HepG2 (cell line): Measurements from ENCODE around the gene SYCP2L.

Experiments used
- CEBPG ChIP-seq: IDR thresholded peaks from 2 replicates; pipeline ENCODE4 v1.6.1; 2016
- CTCF ChIP-seq: sonication (generic); formaldehyde crosslinking; IDR thresholded peaks from 2 replicates; pipeline ENCODE4 v1.5.0; 2020; ENCODE audit warnings: mild to moderate bottlenecking, missing genetic modification reagents, moderate library complexity
- GABPA ChIP-seq, 2 experiments: IDR thresholded peaks; 2 replicates each; pipeline ENCODE4 v1.6.1; 2011 to 2016; ENCODE audit warnings: low read depth in 2 of 2, low read length in 1 of 2, missing biosample characterization in 1 of 2, missing genetic modification characterization in 1 of 2
- JDP2 ChIP-seq: sonication (generic); formaldehyde crosslinking; IDR thresholded peaks from 2 replicates; pipeline ENCODE4 v1.8.1; 2022; ENCODE audit warnings: missing genetic modification reagents, borderline replicate concordance
- NRL ChIP-seq: sonication (generic); formaldehyde crosslinking; IDR thresholded peaks from 2 replicates; pipeline ENCODE4 v1.5.0; 2020; ENCODE audit warnings: missing genetic modification reagents, mild to moderate bottlenecking, moderate library complexity, borderline replicate concordance
- POGZ ChIP-seq: sonication (generic); formaldehyde crosslinking; IDR thresholded peaks from 2 replicates; pipeline ENCODE4 v1.4.0; 2020; ENCODE audit warnings: mild to moderate bottlenecking, missing genetic modification reagents
- REST ChIP-seq, 2 experiments: IDR thresholded peaks; 2 replicates each; pipeline ENCODE4 v1.6.1; 2011 to 2012; ENCODE audit warnings: low read length in 2 of 2, borderline replicate concordance in 1 of 2, low read depth in 1 of 2, mild to moderate bottlenecking in 1 of 2, moderate library complexity in 1 of 2
- SRSF9 ChIP-seq: fragments of 200-400 bp; formaldehyde crosslinking; IDR thresholded peaks from 2 replicates; pipeline ENCODE4 v1.6.1; 2018; ENCODE audit warnings: borderline replicate concordance, mild to moderate bottlenecking, low read depth, low read length; ENCODE audit not compliant: insufficient read depth, poor library complexity, severe bottlenecking
- THRA ChIP-seq: sonication (generic); formaldehyde crosslinking; IDR thresholded peaks from 2 replicates; pipeline ENCODE4 v1.4.0; 2020; ENCODE audit warnings: missing genetic modification reagents, borderline replicate concordance
- TP53 ChIP-seq: sonication (generic); formaldehyde crosslinking; conservative IDR thresholded peaks from 2 replicates; pipeline ENCODE4 v1.4.0; 2020; ENCODE audit warnings: missing genetic modification reagents
- ZBTB1 ChIP-seq: sonication (generic); formaldehyde crosslinking; IDR thresholded peaks from 2 replicates; pipeline ENCODE4 v1.4.0; 2020; ENCODE audit warnings: missing genetic modification reagents, borderline replicate concordance
- ZBTB10 ChIP-seq: sonication (generic); formaldehyde crosslinking; IDR thresholded peaks from 2 replicates; pipeline ENCODE4 v1.4.0; 2020; ENCODE audit warnings: missing genetic modification reagents, borderline replicate concordance
- ZNF12 ChIP-seq: sonication (generic); formaldehyde crosslinking; IDR thresholded peaks from 2 replicates; pipeline ENCODE4 v1.5.0; 2020; ENCODE audit warnings: missing genetic modification reagents
- ZNF274 ChIP-seq: sonication (generic); formaldehyde crosslinking; IDR thresholded peaks from 2 replicates; pipeline ENCODE4 v1.5.1; 2020; ENCODE audit warnings: mild to moderate bottlenecking, missing genetic modification reagents

- TF ChIP-seq TP53 (CRISPR knock-in tag) (no peak), NRL (CRISPR knock-in tag) (no peak), CEBPG (no peak), CTCF (CRISPR knock-in tag) (no peak), ZBTB1 (no peak), POGZ (no peak), GABPA (IDR thresholded peaks at IDR 0.05; ENCODE audit: low read depth, low read length) (no peak), GABPA (CRISPR knock-in tag; IDR thresholded peaks at IDR 0.05; ENCODE audit: low read depth) (no peak), REST (IDR thresholded peaks at IDR 0.05; ENCODE audit: borderline replicate concordance in 1 of 2, low read depth in 1 of 2, low read length in 2 of 2) (no peak), ZBTB10 (no peak), ZNF12 (CRISPR knock-in tag) (no peak), SRSF9 (no peak), THRA (CRISPR knock-in tag) (no peak), ZNF274 (CRISPR knock-in tag) (no peak), JDP2 (no peak)
Measured at GRCh38 chr6:10933126-10933525, 46.3 kb downstream of the SYCP2L start.
